NCI-H1436 (cell line): ENCODE results near the gene NPDC1.

Experiments
- DNase-seq: peaks from one replicate; lab custom pipeline; 2025; lab: John Stamatoyannopoulos, UW

Gene NPDC1

GRCh38 chr9:137056739-137057415 lies 10.9 kb upstream of the NPDC1 start:
- no peak for DNase-seq

- no peak for DNase-seq
These were observed 9.7 kb upstream of the NPDC1 start for GRCh38 chr9:137055385-137056364.

DNA sequence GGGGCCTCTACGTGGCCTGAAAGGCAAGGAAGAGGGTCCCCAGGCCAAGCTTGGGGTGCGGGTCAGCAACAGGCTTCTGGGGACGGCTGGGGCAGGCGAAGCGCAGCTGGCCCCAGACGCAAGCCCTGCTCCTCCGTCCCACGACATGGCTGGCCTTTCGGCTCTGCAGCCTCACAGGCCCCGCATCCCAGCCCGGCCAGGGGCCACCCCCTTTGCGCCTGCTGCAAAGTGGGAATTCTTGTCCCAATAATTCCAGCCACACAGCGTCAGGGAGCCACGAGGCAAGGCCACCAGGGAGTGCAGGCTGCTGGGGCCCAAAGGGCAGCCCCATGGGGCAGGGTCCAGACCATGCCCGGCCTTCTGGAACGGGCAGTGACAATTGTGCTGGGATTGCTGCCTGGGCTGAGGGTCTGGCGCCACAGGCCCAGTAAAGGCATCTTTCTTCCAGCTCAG lies 9.0 kb upstream of the NPDC1 start:
- DNase-seq, result no peak

GRCh38 chr9:137053944-137054931 lies 8.3 kb upstream of the NPDC1 start, which contains the start of gene ENTPD2:
Gene ENTPD2, minus strand, starts transcription at chr9:137054061. Its CDS starts 64 bp downstream, at chr9:137053997.
- peak; percentile 55 for DNase-seq

- no peak for DNase-seq
These were observed 7.3 kb upstream of the NPDC1 start for GRCh38 chr9:137052998-137053943.

GRCh38 chr9:137052293-137052692 lies 6.3 kb upstream of the NPDC1 start:
- no peak for DNase-seq

- DNase-seq, result no peak
These were observed 5.3 kb upstream of the NPDC1 start for GRCh38 chr9:137051145-137051724.

GRCh38 chr9:137050570-137050969 lies 4.6 kb upstream of the NPDC1 start:
- no peak for DNase-seq

GRCh38 chr9:137049544-137050449 lies 3.8 kb upstream of the NPDC1 start:
- DNase-seq, result peak; percentile 36

DNA sequence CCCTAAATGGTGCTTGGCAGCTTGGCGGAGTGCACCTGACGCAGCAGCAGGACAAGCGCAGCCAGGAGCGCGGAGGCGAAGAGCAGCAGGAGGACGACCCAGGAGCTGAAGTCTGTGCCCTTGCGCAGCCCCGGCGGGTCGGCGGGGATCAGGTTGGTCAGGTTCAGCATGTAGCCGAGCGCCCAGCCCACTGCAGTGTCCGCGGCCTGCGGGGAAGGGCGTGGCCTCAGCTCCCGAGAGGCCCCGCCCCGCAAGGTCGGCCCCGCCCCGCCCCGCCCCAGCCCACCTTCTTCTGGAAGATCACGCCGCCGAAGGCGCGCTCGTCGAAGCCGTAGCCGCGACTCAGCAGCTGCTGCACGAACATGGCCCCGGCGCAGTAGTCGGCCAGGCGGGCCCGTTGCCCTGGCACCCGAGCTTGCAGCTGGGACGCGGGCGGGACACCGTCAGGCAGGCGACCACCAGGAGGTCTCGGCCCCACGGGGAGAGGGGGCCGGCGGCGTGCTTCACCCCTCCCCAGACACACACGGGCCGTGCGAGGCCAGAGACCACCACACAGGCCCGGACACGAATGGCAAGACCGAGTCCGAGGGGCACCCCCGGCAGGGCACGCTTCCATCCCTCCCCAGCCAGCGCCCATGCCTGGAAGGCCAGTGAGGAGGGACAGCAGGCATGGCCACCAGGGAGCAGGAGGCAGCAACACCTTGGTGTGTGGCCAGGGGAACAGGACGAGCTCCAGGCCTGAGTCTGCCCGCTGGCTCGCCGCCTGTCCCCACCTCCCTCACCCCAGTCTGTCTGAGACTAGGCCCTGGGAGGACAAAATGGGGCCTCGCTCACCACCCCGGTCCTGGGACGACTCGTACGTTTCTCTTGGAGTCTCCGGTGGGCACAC lies 2.9 kb upstream of the NPDC1 start:
- no peak for DNase-seq

GRCh38 chr9:137045294-137046087 lies 486 bp downstream of the NPDC1 start:
- DNase-seq, result no peak

GRCh38 chr9:137044502-137045177 lies 1.3 kb downstream of the NPDC1 start:
- DNase-seq, result no peak

GRCh38 chr9:137044037-137044436 lies 1.9 kb downstream of the NPDC1 start:
- no peak for DNase-seq

DNA sequence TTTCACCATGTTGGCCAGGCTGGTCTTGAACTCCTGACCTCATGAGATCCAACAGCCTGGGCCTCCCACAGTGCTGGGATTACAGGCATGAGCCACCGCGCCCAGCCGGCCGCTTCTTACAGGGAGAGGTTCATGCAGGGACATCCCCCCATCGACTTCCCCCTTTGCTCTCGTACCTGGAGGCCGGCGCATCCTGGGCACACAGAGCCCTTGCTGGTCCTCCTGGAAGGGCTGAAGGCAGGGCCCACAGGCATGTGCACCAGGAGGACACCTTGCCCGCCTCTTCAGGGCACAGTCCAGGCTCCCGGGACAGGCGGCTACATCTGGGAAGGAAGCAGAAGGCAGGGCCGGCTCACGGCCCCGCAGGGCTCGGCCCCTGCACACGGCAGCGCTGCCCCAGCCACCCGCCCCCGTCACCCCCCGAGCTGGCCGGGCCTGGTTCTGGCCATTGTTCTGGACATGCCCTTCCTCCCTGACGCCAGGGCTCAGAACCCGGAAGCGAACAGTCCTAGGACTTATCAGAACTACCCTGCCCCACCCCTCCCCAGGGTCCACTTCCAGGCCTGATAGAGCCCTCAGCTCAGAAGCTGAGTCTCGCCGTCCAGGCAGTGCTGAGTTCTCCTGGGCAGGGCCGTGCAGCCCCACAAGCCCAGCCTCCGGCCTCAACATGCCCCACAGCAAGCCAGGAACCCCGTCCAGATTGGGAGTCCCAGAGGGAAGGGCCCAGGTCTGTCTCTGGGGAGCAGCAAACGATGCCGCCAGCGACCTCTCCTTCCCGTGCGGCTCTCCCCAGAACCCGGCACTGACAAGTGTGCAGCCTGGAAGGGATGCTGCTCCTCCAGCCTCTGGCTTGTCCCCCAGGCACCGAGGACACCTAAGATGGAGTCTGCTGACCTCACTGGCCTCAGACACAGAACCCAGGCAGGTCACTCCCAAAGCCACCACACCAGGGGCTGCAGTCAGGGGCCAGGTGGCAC lies 2.9 kb downstream of the NPDC1 start:
- no peak for DNase-seq

DNA sequence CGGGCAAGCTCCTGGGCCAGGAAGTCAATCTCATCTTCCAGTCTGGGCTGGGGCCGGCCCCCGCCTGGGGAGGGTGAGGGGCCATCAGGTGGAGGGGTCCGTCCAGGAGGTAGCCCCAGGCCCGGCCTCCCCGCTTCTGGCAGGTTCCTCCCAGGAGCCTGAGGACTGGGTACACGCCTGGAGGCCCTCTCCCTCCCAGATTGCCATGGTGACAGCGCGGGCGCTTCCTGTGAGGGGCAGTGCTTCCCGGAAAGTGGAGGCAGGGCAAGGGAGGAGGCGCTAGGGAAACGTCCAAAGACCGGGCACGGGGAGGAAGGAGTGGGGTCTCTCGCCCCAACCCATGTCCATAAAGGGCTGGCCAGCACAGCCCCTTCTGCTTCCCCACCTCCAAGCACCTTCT lies 4.9 kb downstream of the NPDC1 start:
- no peak for DNase-seq
